NCI-H146 (cell line): ENCODE results near the gene CSRNP3.

Experiments
- DNase-seq: peaks from one replicate; lab custom pipeline; 2025; lab: John Stamatoyannopoulos, UW

CSRNP3 gene

DNA sequence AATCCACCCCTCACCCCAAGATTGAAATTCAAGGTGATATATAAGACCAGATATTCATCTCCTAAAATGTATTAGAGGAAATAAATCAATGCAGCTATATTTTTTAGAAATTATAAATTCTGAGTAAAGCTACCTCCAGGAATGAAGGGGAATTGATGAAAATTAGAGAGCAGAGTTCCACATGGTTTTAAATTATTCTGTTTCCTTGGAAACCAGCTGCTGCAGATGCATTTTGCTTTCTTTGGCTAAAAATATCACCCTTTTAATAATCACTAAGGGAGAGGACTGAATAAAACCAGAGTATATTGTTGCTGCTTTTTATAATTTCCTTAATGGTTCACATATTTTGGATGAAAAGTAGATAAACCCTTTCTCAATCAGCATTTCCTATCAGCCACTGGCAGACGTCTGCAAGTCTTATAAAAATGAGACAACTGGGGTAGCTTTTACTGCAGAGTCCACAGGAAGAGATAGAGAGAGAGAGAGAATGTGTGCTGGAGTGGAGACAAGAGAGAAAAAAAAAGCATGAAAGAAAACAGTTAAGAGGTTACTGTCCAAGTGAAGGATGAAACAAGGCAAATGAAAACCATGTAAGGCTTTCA is 2.0 kb downstream of the CSRNP3 start:
- peak; percentile 47 for DNase-seq

GRCh38 chr2:165472922-165473321 is 3.4 kb downstream of the CSRNP3 start:
- DNase-seq, result no peak

DNA sequence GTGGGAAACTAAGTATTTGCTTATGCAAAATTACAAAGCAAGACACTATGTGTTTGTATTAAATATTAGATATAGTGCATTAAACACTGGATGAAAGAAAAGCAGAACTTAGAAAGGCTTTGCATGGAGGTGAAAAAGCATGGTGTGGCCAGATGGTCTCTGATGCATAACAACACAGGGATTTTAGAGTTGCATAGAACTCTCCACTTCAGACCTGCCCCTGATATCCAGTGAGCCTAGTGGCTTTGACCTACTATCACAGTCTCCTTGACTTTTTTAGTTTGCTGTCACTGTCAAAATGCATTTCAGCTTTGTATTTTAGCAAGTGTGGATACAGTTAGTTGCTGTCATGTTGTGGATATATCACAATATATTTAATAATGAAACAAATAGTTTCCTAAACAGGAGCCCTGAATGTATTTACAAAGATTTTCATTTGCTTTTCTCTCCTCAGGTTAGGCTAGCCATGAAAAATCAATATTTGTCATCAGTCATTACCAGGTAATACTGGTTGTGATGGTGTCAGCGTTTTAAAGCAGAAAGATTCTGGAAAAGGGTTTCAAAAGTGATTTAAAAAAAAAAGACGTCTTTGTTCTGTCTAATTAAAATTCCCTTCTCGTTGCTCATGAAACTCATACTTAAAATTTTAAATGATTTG is 5.2 kb downstream of the CSRNP3 start:
- peak; percentile 30 for DNase-seq

- DNase-seq, result peak; percentile 11
These were observed 5.9 kb downstream of the CSRNP3 start for GRCh38 chr2:165475277-165476004.

- DNase-seq, result no peak
These were observed 10.4 kb downstream of the CSRNP3 start for GRCh38 chr2:165479856-165480255.

DNA sequence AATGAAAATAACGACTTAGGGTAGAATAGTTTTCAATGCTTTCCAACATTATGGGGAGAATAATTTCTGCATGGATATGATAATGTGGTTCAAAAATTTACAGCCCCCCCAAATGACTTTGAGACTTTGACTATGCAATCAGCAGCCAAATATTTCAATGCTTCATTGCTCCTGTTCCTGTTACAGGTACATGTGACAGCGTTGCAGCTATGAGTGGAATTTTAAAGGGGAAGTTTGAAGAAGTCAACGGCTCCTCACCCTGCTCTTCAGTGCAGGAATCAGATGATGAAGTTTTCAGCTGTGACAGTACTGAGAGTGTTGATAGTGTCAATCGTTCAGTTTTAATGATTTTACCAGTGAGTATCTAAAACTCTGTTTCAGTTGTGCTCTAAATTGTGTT is 25.1 kb downstream of the CSRNP3 start:
- DNase-seq, result no peak

GRCh38 chr2:165497659-165498317 is 28.3 kb downstream of the CSRNP3 start:
- no peak for DNase-seq

DNA sequence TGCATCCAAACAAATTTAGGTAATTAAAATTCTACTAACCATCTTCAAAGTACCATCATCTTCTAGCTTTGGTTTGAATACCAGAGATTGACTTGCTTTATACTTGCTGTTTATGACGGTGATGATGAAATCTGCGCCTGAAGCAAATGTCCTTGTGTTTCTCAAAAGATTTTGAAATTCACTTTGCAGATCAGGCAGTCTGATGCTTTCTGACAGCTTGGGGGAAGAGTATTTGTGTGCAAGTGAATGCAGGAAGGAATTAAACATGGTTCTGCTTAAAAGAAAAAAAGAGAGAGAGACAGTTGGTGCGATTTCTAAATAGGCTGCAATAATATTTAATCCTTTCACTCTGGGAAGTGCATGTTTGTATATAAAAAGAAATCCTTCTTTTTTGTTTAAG is 29.6 kb downstream of the CSRNP3 start:
- DNase-seq, result no peak

DNA sequence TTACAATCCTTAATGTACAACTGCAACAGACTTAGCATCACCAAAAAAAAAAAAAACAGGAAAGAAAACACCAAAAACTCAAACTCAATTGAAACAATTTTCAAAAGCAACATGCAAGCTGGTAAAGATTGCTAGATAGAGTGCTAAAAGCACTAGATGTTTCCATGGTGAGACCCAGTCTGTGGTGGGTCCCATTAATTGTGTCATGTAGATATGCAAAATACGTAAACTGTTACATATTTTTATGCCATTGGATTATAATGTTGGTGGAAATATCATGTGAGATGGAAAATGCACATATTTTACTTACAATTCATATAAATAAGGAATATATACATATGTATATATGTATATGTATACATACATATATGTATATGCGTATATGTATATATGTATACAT is 30.5 kb downstream of the CSRNP3 start:
- no peak for DNase-seq

GRCh38 chr2:165500816-165501215 is 31.3 kb downstream of the CSRNP3 start:
- DNase-seq, result no peak

- DNase-seq, result no peak
These were observed 36.0 kb downstream of the CSRNP3 start for GRCh38 chr2:165505514-165505913.

DNA sequence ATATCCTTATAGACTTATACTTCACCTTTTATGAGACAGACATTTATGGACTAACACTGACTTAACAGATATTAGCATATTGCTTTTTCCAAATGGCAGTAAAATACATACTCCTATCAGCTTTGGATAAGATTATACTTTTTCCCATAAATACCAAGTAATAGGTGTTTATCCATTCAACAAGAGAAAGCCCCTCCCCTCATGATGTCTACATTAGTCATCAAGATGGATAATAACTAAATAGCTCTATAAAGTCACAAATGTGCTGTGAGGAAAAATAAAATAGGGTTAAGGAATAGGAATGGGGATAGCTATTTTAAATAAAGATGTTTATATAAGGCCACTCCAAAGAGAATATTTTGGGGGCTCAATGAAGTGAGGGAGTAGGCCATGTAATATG is 39.4 kb downstream of the CSRNP3 start:
- DNase-seq, result no peak

GRCh38 chr2:165513479-165513878 is 44.0 kb downstream of the CSRNP3 start:
- no peak for DNase-seq

DNA sequence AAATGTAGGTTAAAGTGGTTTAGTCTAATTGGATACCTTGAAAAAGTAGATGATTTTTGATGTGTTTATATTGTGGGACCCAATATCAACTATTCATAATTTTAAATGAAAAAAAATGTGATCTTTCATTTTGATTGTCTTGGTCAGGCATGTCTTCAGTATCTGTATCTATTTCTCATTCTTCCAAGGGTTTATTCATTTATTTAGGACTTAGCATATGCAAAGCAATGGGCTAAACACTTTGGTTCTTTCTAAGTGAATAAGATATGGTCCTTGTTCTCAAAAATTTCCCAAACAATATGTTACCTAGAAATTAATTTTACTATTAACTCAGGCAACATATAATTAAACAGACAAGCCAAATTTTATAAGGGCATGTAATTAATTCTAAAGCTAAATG is 49.1 kb downstream of the CSRNP3 start:
- DNase-seq, result no peak

DNA sequence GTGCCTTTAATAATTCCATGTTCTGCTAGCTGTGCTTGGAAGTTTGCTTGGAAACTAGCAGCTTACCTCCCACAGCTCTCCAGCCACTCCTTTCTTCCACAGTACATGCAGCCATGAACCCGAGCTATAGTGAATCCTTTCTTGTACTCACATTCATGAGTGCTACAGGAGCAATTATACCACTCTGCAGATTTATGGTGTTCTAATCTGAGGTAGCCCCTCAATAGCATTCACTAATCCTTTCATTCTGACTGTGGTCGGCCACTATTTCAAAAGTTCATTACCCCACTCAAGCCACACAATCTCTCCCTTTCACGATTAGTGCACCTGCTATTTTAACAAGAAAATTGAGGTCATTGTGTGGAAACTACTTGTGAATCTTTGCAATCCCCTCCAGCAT is 53.2 kb downstream of the CSRNP3 start:
- DNase-seq, result no peak

DNA sequence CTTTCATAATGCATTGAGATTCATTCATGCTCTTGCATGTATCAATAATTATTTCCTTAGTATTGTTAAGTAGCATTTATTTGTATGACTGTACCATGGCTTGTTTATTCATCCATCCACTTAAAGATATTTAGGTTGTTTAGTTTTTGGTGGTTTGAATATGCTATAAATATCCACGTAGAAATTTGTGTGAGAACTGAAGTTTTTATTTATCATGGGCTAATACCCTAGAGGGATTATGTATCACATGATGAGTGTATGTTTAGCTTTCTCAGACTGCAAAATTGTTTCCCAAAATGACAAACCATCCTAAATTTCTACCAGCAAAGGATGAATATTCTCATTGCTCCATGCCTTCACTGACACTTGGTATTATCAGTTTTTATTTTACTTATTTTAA is 55.2 kb downstream of the CSRNP3 start:
- DNase-seq, result no peak

DNA sequence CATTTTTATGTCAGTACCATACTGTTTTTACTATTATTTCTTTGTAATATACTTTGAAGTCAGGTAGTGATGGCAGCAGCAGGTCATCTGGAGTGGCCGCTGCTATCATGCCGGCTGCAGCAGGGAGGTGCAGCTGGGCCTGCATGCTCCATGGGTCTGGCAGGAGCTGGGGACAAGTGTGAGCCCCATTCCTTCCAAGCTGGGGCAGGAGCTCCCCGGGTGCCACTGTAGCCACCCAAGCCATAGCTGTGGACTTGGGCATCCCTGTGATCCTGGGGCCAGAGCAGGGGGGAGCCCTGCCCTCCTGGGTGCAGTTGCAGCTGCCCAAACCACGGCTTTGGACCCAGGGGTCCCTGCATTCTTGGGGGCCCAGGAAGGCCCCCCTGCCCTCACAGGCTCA is 59.2 kb downstream of the CSRNP3 start:
- no peak for DNase-seq

DNA sequence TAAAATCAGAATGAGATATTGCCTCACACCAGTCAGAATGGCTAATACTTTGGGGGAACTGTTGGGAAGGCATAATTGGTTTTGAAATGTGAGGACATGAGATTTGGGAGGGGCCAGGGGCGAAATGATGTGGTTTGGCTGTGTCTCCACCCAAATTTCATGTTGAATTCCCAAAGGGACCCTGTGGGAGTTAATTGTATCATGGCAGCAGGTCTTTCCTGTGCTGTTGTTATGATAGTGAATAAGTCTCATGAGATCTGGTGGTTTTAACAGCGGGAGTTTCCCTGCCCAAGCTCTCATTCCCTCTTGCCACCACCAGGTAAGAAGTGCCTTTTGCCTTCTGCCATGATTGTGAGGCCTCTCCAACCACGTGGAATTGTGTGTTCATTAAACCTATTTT is 59.6 kb downstream of the CSRNP3 start:
- DNase-seq, result no peak

- DNase-seq, result no peak
These were observed 63.8 kb downstream of the CSRNP3 start for GRCh38 chr2:165533331-165533730.

- DNase-seq, result no peak
These were observed 66.0 kb downstream of the CSRNP3 start for GRCh38 chr2:165535471-165535870.

- DNase-seq, result no peak
These were observed 67.5 kb downstream of the CSRNP3 start for GRCh38 chr2:165536851-165537499.

GRCh38 chr2:165539985-165540384 is 70.5 kb downstream of the CSRNP3 start:
- DNase-seq, result no peak
